Breast epithelium (tissue), 3 donors: Measurements from ENCODE around the gene CNTNAP5.

ENCODE experiments used
- CTCF ChIP-seq, 3 donors: fragments of 450-650 bp; IDR thresholded peaks; one replicate each; pipeline ENCODE4 v1.5.1; 2016 to 2017; ENCODE audit warnings: antibody characterized with exemption in 3 of 3, mild to moderate bottlenecking in 3 of 3, moderate library complexity in 3 of 3
- POLR2A ChIP-seq: fragments of 450-650 bp; IDR thresholded peaks from one replicate; pipeline ENCODE4 v1.6.1; 2016; ENCODE audit warnings: antibody characterized with exemption, mild to moderate bottlenecking, moderate library complexity

- TF ChIP-seq CTCF (IDR thresholded peaks at IDR 0.05) (no peak), POLR2A (no peak)
Observed at GRCh38 chr2:124610141-124610540, 585.1 kb downstream of the CNTNAP5 start.
